ENCODE measurements around the gene TAF10. TPM values are rescaled to one million over a fixed set of nuclear protein-coding genes. Genes with fewer than 3 reads are reported as not detected.

Gene TAF10
- total RNA-seq, 4 donors from 2014 or later = 35.7 to 114 (median 53.8) TPM

DNA sequence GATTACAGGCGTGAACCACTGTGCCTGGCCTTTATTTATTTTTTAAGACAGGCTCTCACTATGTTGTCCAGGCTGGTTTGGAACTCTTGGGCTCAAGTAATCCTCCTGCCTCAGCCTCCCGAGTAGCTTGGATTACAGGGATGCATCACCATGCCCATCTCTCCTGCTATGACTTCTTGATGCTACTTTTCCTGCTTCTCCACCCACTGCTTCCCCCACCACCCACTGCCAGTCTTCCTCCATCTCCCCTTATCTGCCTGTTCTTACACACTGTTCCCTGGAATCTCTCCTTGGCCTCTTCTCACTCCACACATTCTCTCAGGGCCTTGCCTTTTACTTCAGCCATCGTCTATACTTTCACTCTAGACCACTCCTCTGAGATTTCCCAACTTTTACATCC is 24.5 kb upstream of the TAF10 start:
- in situ Hi-C loops (cut with MboI; ENCODE audit: low pct_ligation_motif_present in 1 of 4, low pct_unique_long_range_greater_than_20kb in 1 of 4, low sequenced_read_pairs in 3 of 4) (no loop called here), intact Hi-C loops (cut with DNase I; ENCODE audit: low total_unique reads) (no loop called here)
- Histone ChIP-seq H3K4me1 (peaks cover 14 to 48% (median 22%) of the 10 kb centered on the region in 4 donors), H3K9me3 (no peaks in the 10 kb centered on the region), H3K27me3 (no peaks in the 10 kb centered on the region), H3K4me3 (no peak overlapping the region), H3K27ac (peak overlapping the region; percentile 67 to 85 (median 73)), H3K36me3 (no peaks in the 10 kb centered on the region)
- WGBS, 2 donors (ENCODE audit: low coverage in 1 of 2) = 78 to 84% methylated on average over 2 to 3 of the region's 3 CpGs
- TF ChIP-seq POLR2AphosphoS5 (IDR thresholded peaks at IDR 0.05) (no peak), EP300 (IDR thresholded peaks at IDR 0.05; ENCODE audit: low read depth) (no peak), POLR2A (IDR thresholded peaks at IDR 0.05) (no peak)
- TF ChIP-seq, protein P1, sequence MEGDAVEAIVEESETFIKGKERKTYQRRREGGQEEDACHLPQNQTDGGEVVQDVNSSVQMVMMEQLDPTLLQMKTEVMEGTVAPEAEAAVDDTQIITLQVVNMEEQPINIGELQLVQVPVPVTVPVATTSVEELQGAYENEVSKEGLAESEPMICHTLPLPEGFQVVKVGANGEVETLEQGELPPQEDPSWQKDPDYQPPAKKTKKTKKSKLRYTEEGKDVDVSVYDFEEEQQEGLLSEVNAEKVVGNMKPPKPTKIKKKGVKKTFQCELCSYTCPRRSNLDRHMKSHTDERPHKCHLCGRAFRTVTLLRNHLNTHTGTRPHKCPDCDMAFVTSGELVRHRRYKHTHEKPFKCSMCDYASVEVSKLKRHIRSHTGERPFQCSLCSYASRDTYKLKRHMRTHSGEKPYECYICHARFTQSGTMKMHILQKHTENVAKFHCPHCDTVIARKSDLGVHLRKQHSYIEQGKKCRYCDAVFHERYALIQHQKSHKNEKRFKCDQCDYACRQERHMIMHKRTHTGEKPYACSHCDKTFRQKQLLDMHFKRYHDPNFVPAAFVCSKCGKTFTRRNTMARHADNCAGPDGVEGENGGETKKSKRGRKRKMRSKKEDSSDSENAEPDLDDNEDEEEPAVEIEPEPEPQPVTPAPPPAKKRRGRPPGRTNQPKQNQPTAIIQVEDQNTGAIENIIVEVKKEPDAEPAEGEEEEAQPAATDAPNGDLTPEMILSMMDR (IDR thresholded peaks at IDR 0.05) = no peak
- no peak for DNase-seq

- H3K27ac ChIP-seq = peak overlapping the region; percentile 67 to 85 (median 73)
- intact Hi-C loops (cut with DNase I; ENCODE audit: low total_unique reads) (no loop called here), in situ Hi-C loops (cut with MboI; ENCODE audit: low pct_ligation_motif_present in 1 of 4, low pct_unique_long_range_greater_than_20kb in 1 of 4, low sequenced_read_pairs in 3 of 4) (no loop called here)
- H3K4me3 ChIP-seq = no peak overlapping the region
- TF ChIP-seq, protein P1 (IDR thresholded peaks at IDR 0.05) = no peak
- TF ChIP-seq POLR2AphosphoS5 (IDR thresholded peaks at IDR 0.05) = peak in 2 of 3 donors; percentile 43 to 44
- TF ChIP-seq EP300 (IDR thresholded peaks at IDR 0.05; ENCODE audit: low read depth) = peak; percentile 39
- no peaks in the 10 kb centered on the region for H3K9me3 ChIP-seq
- DNase-seq = peak; percentile 49
- H3K4me1 ChIP-seq = peaks cover 14 to 48% (median 22%) of the 10 kb centered on the region in 4 donors
- H3K27me3 ChIP-seq = no peaks in the 10 kb centered on the region
- 44 to 80% methylated on average over 2 to 10 of the region's 10 CpGs for WGBS, 2 donors (ENCODE audit: low coverage in 1 of 2)
- H3K36me3 ChIP-seq = no peaks in the 10 kb centered on the region
These were observed 23.3 kb upstream of the TAF10 start for GRCh38 chr11:6635082-6635932.

DNA sequence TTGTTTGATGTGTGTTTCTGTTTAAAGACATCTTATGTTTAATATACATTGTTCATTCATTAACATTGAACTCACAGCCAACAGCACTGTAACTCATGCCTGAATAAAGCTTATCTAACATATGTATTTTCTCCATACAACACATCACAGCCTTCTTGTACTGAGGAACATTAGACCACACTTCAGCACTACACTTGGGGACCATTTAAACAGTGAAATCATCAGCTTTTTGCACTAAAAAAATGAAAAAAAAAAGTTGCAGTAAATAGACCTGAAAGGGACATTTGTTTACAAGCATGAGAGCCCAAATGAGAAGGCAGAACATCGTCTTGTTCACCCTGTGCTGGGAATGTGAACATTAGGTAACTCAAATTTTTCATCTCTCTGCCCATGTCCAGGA is 22.5 kb upstream of the TAF10 start:
- H3K27ac ChIP-seq = peak overlapping the region; percentile 67 to 85 (median 73)
- in situ Hi-C loops (cut with MboI; ENCODE audit: low pct_ligation_motif_present in 1 of 4, low pct_unique_long_range_greater_than_20kb in 1 of 4, low sequenced_read_pairs in 3 of 4) = no loop called here
- peaks cover 14 to 48% (median 22%) of the 10 kb centered on the region in 4 donors for H3K4me1 ChIP-seq

More for the DNA sequence above, 22.5 kb upstream of the TAF10 start:
- TF ChIP-seq POLR2AphosphoS5 (IDR thresholded peaks at IDR 0.05) = no peak
- TF ChIP-seq POLR2A (IDR thresholded peaks at IDR 0.05) = no peak
- TF ChIP-seq EP300 (IDR thresholded peaks at IDR 0.05; ENCODE audit: low read depth) = no peak
- TF ChIP-seq, protein P1 (IDR thresholded peaks at IDR 0.05) = no peak
- Histone ChIP-seq H3K27me3 (no peaks in the 10 kb centered on the region), H3K4me3 (no peak overlapping the region), H3K36me3 (no peaks in the 10 kb centered on the region), H3K9me3 (no peaks in the 10 kb centered on the region)
- 60 to 83% methylated on average over 1 of the region's 1 CpG for WGBS, 2 donors (ENCODE audit: low coverage in 1 of 2)
- intact Hi-C loops (cut with DNase I; ENCODE audit: low total_unique reads) = no loop called here
- DNase-seq = no peak

Measured in transverse colon (tissue), 4 donors.